Epithelial cell of esophagus (primary cell): ENCODE results near the gene MUC12.
A peak's percentile ranks its signal among the peaks of the same experiment; 100 is the strongest.
"Not testable (repeated sequence)": the region's sequence is repeated elsewhere in the genome, so short reads cannot be mapped to it uniquely, and the experiment has no call there.

Experiments used
- DNase-seq: peaks from one replicate; pipeline ENCODE4 v3.0.0; 2010; ENCODE audit warnings: low read depth
- H3K4me3 ChIP-seq: 2 replicates; pipeline ENCODE4 v1.5.1; 2011; ENCODE audit warnings: mild to moderate bottlenecking, low read length, control low read depth
- TF ChIP-seq, protein P1 (sequence below): IDR thresholded peaks from 2 replicates; pipeline ENCODE4 v1.5.1; 2011; ENCODE audit warnings: low read depth, mild to moderate bottlenecking, low read length, control low read depth, inconsistent platforms; ENCODE audit not compliant: insufficient read depth; ENCODE audit errors: missing control alignments

MUC12 gene

GRCh38 chr7:100972002-100972347, 2.6 kb downstream of the MUC12 start:
- TF ChIP-seq, protein P1, sequence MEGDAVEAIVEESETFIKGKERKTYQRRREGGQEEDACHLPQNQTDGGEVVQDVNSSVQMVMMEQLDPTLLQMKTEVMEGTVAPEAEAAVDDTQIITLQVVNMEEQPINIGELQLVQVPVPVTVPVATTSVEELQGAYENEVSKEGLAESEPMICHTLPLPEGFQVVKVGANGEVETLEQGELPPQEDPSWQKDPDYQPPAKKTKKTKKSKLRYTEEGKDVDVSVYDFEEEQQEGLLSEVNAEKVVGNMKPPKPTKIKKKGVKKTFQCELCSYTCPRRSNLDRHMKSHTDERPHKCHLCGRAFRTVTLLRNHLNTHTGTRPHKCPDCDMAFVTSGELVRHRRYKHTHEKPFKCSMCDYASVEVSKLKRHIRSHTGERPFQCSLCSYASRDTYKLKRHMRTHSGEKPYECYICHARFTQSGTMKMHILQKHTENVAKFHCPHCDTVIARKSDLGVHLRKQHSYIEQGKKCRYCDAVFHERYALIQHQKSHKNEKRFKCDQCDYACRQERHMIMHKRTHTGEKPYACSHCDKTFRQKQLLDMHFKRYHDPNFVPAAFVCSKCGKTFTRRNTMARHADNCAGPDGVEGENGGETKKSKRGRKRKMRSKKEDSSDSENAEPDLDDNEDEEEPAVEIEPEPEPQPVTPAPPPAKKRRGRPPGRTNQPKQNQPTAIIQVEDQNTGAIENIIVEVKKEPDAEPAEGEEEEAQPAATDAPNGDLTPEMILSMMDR, result no peak
- DNase-seq, result no peak
- H3K4me3 ChIP-seq, result no peak overlapping the region

GRCh38 chr7:100974021-100974420, 4.7 kb downstream of the MUC12 start:
- no peak overlapping the region for H3K4me3 ChIP-seq
- no peak for DNase-seq
- TF ChIP-seq, protein P1, result no peak

GRCh38 chr7:100975371-100975821, 6.0 kb downstream of the MUC12 start:
- no peak overlapping the region for H3K4me3 ChIP-seq
- no peak for DNase-seq
- TF ChIP-seq, protein P1, result no peak

DNA sequence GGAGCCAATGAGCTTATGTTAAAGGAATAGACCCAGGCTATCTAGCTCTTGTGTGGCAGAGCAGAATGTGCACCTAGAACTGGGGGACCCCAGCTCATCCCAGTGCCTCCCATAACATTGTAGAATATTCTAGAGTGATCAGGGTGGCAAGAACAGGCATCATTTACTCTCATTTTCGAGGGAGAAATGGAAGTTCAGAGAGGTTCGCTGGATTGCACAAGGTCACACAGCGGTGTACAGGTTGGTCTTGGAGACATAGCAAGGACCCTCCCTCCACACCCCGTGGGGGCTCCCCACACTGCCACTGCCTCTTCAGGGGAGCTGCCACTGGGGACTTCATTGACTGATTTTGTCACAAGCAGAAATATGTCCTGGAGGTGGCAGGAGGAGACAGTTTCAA, 8.9 kb downstream of the MUC12 start:
- H3K4me3 ChIP-seq, result no peak overlapping the region
- TF ChIP-seq, protein P1, result no peak

GRCh38 chr7:100983451-100984187, 14.3 kb downstream of the MUC12 start:
- DNase-seq, result peak; percentile 70
- TF ChIP-seq, protein P1, result no peak
- H3K4me3 ChIP-seq, result no peak overlapping the region

More for the DNA sequence above, 8.9 kb downstream of the MUC12 start:
- no peak for DNase-seq

DNA sequence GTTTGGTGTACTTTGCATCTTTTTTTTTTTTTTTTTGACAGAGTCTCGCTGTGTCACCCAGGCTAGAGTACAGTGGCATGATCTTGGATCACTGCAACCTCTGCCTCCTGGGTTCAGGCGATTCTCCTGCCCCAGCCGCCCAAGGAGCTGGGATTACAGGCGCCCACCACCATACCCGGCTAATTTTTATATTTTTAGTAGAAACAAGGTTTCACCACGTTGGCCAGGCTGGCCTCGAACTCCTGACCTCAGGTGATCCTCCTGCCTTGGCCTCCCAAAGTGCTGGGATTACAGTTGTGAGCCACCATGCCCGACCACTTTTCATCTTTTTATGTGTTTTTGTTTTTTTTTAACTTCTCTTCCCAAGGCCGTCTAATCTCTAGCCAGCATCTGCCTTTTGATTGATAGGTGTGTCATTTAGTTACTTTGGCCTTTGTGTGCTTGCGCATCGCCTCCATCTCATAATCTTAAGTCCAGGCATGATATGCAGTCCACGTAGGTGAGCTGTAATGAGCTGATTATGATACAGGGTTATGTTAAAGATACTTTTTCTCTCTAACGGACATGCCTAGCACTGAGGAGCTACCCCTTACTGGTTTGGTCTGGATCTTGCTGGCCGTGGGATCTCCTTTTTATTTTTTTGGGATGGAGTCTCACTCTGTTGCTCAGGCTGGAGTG, 15.0 kb downstream of the MUC12 start:
- not testable (repeated sequence) for H3K4me3 ChIP-seq, DNase-seq

GRCh38 chr7:100985033-100985797, 15.8 kb downstream of the MUC12 start:
- peak; percentile 51 for DNase-seq
- H3K4me3 ChIP-seq, result not testable (repeated sequence)

DNA sequence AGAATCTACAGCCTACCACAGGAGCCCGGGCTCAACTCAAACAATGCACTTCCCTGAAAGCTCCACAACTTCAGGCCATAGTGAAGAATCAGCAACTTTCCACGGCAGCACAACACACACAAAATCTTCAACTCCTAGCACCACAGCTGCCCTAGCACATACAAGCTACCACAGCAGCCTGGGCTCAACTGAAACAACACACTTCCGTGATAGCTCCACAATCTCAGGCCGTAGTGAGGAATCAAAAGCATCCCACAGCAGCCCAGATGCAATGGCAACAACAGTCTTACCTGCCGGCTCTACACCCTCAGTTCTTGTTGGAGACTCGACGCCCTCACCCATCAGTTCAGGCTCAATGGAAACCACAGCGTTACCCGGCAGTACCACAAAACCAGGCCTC, 22.3 kb downstream of the MUC12 start:
- DNase-seq, result no peak
- TF ChIP-seq, protein P1, result no peak
- no peak overlapping the region for H3K4me3 ChIP-seq

GRCh38 chr7:100992280-100992679, 22.9 kb downstream of the MUC12 start:
- not testable (repeated sequence) for H3K4me3 ChIP-seq, DNase-seq

DNA sequence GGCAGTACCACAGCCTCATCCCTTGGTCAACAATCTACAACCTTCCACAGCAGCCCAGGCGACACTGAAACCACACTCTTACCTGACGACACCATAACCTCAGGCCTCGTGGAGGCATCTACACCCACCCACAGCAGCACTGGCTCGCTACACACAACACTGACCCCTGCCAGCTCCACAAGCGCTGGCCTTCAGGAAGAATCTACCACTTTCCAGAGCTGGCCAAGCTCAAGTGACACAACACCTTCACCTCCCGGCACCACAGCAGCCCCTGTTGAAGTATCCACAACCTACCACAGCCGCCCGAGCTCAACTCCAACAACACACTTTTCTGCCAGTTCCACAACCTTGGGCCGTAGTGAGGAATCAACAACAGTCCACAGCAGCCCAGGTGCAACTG, 25.3 kb downstream of the MUC12 start:
- H3K4me3 ChIP-seq, DNase-seq: not testable (repeated sequence)

GRCh38 chr7:100998530-100998929, 29.2 kb downstream of the MUC12 start:
- DNase-seq, result not testable (repeated sequence)

DNA sequence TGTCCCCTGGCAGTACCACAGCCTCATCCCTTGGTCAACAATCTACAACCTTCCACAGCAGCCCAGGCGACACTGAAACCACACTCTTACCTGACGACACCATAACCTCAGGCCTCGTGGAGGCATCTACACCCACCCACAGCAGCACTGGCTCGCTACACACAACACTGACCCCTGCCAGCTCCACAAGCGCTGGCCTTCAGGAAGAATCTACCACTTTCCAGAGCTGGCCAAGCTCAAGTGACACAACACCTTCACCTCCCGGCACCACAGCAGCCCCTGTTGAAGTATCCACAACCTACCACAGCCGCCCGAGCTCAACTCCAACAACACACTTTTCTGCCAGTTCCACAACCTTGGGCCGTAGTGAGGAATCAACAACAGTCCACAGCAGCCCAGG, 30.0 kb downstream of the MUC12 start:
- DNase-seq, H3K4me3 ChIP-seq: not testable (repeated sequence)

More at GRCh38 chr7:100998530-100998929, 29.2 kb downstream of the MUC12 start:
- not testable (repeated sequence) for H3K4me3 ChIP-seq
